ENCODE data around the gene ITGA1. TPM values are rescaled to one million over a fixed set of nuclear protein-coding genes. Genes with fewer than 3 reads are reported as not detected.
"Not testable (repeated sequence)": the region's sequence is repeated elsewhere in the genome, so short reads cannot be mapped to it uniquely, and the experiment has no call there.

The ITGA1 gene
- polyA plus RNA-seq, 3 donors = 51.1 to 63.1 (median 53.3) TPM

DNA sequence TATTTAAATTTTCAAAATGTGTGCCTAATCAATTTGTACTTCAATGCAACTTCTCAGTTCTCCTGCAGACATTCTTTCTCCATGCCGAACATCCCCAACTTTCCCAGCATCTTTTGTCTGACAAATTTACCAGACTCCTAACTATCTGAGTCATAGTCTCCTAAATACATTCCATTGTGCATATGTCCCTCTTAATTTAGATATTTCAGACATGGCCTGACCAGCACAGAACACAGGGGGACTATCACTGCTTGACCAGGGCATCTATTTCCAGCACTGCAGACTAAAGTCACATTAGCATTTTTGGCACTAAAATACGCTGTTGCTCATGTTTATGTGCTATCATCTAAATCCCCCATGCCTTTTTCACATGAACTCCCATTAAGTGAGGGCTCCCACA lies 71.9 kb downstream of the ITGA1 start:
- DNase-seq (ENCODE audit: low read depth in 3 of 3, low spot score in 2 of 3) = no peak

DNA sequence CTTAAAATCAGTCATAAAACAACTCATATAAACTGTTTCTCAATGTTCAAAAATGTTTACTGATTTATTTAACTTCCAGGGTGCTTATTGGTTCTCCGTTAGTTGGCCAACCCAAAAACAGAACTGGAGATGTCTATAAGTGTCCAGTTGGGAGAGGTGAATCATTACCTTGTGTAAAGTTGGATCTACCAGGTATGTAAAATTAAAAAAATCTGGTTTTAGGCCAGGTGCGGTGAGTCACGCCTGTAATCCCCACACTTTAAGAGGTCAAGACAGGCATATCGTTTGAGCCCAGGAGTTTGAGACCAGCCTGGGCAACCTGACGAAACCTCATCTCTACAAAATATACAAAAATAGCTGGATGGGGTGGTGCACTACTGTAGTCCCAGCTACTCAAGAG lies 73.7 kb downstream of the ITGA1 start:
- DNase-seq (ENCODE audit: low read depth in 3 of 3, low spot score in 2 of 3) = no peak

DNA sequence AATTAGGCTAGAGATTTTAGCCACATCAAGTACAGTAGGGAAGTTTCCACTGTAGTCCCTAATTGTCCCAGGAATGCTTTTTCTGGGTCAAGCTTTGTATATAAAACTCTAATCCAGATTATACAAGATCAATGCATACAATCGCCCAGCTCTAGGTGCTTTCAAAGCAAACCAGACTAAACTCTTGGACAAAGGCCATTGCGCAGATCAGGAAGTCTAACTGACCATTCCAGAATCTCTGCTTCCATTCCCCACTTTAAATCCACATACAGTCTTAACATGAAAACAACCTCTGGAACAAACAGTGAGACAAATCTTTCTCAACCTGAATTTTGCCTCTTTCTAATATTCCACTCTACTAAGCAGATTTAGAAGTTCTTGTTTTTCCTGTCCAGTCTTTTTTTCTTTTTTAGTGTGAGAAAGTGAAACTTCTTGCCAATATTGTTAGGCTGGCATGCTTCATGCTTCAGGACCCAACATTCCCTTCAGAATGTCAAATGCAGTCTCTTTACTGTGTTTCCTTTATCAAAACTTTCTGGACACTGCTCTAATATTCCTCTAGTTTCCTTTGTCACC lies 76.1 kb downstream of the ITGA1 start:
- DNase-seq (ENCODE audit: low read depth in 3 of 3, low spot score in 2 of 3) = no peak

DNA sequence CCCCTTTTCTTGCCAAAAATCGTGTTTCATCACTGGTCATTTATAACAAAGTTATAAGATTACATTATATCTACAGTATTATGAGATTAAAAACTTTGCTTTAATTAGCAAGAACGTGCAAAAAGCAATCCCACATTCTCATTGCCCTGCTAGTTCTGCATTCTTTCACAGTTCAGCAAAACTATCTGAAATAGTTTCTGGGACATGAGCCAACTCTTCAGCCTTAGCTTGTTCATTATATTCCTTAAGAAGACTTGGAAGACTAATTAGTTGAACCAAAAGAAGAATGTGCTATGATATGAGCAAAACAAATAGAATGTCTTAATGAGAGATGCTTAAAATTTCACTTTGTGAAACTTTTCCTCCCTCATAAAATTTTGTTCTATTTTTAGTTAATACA lies 76.7 kb downstream of the ITGA1 start:
- no peak for DNase-seq (ENCODE audit: low read depth in 3 of 3, low spot score in 2 of 3)

DNA sequence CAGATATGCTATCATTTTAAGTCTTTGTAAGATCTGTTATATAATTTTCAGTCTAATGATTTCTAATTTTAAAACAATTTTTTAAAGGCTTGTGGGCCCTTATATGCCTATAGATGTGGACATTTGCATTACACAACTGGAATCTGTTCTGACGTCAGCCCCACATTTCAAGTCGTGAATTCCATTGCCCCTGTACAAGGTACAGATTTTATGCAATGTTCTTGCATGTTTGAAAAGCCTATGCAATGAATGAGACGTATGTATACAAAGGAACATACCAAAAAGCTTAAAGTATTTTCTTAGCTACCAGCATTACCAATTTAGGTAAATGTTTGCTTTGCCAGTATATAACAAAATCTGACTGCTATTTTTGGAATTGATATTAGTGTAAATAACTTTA lies 77.2 kb downstream of the ITGA1 start:
- DNase-seq (ENCODE audit: low read depth in 3 of 3, low spot score in 2 of 3) = no peak

DNA sequence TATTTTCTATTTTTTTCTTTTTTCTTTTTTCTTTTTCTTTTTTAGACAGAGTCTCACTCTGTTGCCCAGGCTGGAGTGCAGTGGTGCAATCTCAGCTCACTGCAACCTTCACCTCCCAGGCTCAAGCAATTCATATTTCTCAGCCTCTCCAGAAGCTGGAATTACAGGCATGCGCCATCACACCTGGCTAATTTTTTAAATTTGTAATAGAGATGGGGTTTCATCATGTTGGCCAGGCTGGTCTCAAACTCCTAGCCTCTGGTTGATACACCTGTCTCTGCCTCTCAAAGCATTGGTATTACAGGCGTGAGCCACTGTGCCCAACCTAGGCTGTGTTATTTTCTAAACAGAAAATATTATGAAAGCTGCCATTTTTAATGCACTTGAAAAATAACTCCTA lies 78.3 kb downstream of the ITGA1 start:
- DNase-seq (ENCODE audit: low read depth in 3 of 3, low spot score in 2 of 3) = not testable (repeated sequence)

DNA sequence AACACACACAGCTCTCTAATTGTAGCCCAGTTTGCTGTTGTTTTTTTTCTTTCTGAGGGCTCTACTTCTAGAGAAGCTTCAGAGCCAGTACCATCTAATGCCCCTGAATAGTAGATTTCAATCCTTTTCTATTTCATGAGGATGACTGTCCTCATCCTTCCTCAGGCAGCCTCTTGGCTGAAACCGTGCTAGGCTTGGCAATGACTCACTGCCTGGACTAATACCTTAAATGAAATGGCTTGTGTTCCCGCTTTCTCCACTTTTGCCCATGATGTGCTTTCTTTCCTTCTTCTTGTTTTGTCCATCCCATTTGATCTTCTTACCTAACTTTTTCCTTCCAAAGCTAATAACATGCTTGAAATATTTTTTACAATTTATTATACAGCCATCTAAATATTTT lies 80.1 kb downstream of the ITGA1 start:
- no peak for DNase-seq (ENCODE audit: low read depth in 3 of 3, low spot score in 2 of 3)

DNA sequence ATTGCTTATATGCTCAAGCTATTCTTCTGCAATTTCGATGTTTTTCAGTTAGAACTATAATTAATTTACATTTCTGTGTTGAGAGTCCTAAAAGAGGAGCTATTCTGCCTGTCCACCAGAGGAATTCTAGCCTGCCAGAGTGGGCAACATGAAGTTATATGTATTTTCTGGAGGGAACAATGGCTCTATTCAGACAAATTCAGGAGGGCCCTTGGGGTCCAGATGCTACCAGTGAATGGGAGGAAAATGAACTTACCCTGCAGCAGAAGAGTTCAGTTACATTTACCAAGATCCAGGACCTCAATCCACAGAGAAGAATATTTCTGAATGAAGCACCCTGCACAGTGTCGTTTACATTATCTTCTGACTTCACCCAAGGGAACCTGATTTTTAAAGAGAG lies 80.7 kb downstream of the ITGA1 start:
- DNase-seq (ENCODE audit: low read depth in 3 of 3, low spot score in 2 of 3) = no peak

DNA sequence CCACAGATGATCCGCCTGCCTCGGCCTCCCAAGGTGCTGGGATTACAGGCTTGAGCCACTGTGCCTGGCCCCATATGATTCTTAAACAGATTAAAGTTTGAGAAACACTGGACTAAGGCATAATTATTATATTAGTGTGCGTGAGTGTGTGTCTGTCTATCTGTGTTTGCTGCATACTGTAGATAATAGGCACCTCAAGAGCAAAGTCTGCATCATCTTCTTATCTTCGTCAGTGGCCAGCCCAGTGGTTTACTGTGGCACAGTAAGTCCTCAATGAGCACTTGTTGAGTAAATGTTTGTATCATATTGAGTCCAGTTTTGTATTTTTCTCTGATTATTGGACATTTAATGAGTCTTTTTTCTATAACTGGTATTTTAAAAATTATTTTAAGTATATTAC lies 81.7 kb downstream of the ITGA1 start:
- DNase-seq (ENCODE audit: low read depth in 3 of 3, low spot score in 2 of 3) = no peak

DNA sequence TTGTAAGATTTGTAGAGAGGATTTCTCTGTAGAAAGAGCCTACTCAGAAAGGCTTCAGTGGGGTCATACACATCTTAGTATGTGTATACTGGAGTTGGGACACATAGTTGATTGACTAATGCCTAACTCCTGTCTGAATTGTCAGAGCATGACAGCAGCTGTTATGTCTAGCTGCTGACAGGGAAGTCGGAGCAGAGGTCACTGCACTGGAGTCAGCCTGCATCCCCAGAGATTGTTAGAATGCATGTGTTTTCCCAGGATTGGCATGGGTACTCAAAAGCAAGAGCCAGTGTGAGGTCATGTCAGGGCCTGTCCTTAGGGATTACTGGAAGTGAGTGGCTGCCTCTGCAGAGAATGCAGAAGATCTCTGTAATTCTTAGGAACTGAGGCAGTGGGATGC lies 82.7 kb downstream of the ITGA1 start:
- DNase-seq (ENCODE audit: low read depth in 3 of 3, low spot score in 2 of 3) = no peak

DNA sequence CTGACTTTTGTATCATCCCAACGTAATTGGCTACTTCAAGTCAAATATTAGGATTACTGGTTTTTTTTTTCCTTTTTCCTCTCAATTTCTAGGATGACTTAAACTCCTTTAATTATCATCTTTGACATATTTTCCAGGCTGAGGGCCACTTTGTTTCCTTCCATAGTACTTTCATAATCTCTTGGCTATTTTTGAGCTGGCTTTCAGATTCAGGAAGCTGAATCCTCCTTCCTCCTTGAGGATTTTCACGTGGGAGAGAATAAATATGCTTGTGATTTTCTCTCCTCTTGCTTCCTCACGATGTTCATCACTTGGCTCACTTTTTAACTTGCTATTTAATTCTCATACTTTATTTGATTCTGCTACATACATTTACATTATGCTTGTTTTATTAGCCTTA lies 88.1 kb downstream of the ITGA1 start:
- no peak for DNase-seq (ENCODE audit: low read depth in 3 of 3, low spot score in 2 of 3)

DNA sequence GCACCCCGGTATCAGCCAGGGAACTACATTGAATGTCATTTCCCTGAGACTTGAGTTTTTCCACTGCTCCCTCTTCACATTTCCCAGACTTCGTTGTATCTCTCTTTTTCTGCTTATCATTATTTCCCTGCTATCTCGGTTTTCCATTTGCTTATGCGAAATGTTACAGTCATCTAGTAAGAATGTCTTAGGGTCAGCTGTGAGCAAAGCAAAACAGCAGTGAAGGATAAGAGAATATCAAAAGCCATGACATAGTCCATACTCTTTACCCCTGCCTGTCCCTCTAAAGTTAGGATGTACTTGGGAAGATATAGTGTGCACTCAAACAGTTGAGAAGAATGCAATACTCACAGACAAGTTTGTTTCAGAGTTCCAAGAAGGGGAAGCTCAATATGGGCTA lies 88.7 kb downstream of the ITGA1 start:
- DNase-seq (ENCODE audit: low read depth in 3 of 3, low spot score in 2 of 3) = no peak

DNA sequence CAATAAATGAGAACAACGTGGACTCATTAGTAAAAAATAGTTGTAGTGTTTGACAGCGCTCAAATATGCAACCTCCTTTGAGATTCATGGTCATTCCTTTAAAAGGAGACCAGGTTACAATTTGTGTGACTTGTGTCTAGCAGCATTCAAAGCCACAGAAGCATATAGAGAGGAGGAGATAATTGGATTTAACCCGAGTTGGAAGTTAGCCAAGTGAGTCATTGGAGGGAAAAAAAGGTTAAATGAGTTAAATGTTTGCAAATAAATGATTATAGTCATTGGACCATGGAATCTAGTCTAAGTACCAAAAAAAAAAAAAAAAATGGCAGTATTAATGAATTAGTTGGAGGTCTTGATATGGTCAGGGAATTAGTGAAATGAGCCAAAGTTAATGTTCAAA lies 90.9 kb downstream of the ITGA1 start:
- DNase-seq (ENCODE audit: low read depth in 3 of 3, low spot score in 2 of 3) = no peak

DNA sequence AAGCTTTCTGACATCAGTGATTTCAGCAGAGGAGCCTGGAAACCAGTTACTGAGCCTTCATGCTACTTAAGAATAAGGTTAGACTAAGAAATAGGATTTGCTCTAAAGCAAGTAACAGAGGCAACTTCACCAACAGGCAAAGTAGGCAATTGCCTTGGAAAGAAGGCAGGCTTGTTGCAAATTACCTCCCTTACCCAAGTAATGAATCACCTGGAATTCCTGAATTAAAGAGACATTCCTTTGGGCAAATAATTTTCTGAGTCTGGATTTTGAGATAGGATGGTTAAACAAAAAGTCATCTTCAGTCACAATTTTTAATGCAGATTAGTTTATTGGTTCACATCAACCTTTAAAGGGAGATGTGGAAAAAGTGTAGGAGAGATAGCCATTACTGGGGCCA lies 92.8 kb downstream of the ITGA1 start:
- no peak for DNase-seq (ENCODE audit: low read depth in 3 of 3, low spot score in 2 of 3)

DNA sequence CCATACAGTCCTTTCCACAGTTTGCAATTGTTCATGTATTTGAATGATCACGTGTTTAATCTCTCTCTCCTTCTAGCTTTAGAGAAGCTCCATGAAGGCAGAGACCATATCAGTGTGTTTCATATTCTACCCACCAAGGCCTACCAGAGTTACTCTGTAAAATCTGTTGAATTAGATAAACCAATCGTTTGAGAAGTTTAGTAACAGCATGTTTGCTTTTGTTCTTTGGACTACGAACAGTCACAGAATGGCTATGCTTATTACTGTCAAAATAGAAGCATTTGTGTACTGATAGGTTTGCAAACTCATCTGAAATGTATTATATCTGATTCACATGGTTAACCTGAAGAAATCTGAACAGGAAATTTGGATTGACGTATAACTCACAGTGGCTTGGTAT lies 93.8 kb downstream of the ITGA1 start:
- DNase-seq (ENCODE audit: low read depth in 3 of 3, low spot score in 2 of 3) = no peak

DNA sequence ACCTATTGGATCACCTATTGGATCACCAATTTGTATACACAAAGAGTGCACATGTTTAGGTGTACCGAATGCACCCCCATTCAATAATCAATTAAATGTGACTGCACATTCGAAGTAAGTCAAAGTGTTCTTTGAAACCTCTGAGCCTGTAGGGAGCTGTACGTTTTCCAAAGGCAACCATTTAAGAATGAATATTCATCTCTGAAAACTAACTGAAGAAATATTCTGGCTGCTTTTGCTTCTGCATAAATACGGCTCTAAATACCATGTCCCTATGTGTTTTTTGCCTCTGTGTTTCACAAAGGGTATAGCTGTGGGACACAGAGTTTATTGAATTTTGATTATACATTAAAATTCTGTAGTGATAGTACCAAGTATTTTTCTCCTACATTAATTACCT lies 95.4 kb downstream of the ITGA1 start:
- no peak for DNase-seq (ENCODE audit: low read depth in 3 of 3, low spot score in 2 of 3)

DNA sequence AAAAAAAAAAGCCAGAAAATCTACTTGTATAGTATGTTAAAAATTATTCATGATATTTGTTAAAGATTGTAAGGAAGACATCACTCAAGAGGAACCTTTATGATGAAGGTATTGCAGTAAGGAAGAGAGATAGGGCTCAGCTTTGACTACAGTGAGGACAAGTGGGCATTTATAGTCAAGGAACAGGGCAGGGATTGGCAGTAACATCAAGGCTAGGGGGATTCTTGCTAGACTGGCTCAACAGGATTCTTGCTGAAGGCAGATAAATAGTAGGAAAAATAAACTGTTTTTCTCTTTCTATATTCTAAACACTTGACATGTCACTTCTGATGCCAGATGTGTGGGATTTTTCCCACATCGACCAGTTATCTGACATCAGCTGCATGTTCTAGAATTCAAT lies 96.7 kb downstream of the ITGA1 start:
- DNase-seq (ENCODE audit: low read depth in 3 of 3, low spot score in 2 of 3) = no peak

DNA sequence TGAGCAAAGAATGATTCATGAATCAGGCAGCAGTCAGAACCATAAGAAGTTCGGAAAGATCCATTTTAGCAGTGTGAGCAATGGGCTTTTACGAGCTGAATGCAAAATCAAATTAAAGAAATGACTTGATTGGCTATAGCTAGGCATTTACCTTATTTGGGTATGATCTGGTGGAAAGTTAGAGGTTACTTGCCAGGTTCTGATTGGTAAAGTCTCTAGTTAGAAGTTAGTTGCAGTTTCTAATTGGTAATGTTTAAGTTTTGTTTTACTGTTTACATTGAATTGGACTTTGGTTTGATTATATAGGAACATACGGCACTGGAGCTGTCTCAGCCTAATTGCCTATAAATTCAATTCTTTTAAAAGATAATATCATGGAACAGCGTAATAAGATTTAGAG lies 97.9 kb downstream of the ITGA1 start:
- DNase-seq (ENCODE audit: low read depth in 3 of 3, low spot score in 2 of 3) = no peak

DNA sequence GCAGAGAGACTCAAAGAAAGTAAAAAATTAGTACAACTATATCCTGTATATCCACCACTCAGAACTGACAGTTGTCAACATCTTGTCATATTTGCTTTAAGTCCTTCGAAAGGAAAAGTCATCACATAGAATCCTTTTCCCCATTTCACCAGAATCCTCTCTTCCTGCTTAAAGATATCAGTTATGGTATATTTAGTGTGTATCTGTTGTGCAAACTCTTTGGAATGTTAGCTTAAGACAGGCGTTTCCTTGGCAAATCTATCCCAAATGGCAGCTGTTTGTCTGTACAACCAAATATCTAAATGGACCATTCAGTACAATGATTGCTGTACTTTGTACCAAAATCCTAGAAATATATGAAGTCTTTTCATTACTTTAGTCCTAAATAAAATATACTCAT lies 98.5 kb downstream of the ITGA1 start:
- no peak for DNase-seq (ENCODE audit: low read depth in 3 of 3, low spot score in 2 of 3)

DNA sequence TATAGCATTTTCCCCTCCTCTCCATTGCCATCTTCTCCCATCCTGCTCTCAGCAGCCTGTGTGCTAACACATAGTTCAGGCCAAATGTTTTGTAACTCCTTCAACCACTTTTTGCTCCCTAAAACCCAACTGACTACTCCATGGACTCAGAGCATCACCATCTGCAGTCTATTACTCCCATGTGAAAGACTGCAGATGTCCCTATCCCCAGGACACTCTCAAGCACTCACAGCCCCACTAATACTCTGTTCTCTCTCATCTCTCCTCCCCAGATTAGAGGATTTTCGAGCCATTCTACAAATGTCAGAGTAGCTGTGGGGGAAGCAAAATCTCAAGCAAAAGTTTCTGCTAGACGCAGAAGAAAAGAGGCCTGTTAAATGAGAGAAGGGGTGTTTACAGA lies 99.3 kb downstream of the ITGA1 start:
- no peak for DNase-seq (ENCODE audit: low read depth in 3 of 3, low spot score in 2 of 3)

DNA sequence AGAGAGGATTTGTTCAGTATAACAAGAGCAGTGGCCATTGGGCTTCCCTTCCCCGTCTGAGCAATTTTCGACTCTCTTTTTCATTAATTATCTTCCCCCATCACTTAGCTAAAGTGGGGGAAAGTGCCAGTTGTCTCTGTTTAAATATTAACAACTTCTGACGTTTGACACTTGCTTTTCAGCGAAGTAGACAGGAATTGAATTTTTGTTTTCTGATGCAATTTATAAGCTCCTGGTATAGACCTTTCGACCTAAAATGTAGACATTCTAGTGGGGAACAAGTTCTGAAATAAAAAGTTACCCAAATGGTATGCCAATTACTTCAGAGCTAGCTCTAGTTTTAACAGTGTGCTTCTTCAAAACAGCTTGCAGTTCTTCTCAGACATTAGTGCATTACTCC lies 100.6 kb downstream of the ITGA1 start:
- DNase-seq (ENCODE audit: low read depth in 3 of 3, low spot score in 2 of 3) = no peak

DNA sequence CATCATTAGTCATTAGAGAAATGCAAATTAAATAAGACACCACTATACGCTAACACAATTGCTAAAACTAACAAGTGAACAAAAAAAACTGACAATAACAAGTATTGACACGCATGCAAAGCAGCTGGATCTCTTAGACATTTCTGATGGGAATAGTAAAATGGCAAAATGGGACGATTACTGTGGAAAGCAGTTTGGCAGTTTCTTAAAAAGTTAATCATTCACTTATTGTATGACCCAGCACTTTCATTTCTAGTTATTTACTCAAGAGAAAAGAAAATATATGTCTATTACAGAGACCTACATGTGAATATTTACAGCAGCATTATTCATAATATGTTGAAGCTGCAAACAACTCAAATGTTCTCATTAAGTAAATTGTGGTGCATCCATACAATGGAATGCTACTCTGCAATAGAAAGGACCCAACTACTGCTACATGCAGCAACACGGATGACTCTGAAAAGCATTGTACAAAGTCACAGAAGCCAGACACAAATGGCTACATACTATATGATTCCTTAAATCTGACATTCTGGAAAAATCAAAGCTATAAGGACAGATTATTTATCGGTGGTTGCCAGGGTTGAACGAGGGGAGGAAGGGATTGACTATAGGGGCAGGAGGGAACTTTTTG lies 104.6 kb downstream of the ITGA1 start:
- no peak for DNase-seq (ENCODE audit: low read depth in 3 of 3, low spot score in 2 of 3)

DNA sequence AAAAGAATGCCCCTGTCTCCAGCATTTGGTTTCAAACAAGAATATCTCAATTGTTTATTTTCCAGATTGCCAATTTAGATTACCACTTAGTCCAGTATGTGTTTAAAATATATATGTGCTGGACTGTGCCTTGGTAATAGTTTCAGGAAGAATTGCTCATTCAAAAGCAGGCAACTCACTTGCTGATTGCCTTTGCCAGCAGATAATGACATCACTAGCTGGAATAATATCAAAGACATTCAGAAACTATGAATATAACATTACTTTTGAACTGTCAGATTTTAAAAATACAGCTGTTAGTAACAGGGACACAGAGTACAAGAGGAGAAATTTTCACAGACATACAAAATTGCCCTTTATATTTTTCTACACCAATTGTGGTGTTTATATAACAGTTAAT lies 105.4 kb downstream of the ITGA1 start:
- DNase-seq (ENCODE audit: low read depth in 3 of 3, low spot score in 2 of 3) = no peak

Measured in right renal cortex interstitium (tissue), 3 donors.